ENCODE measurements around the gene ATP9B. TPM values are rescaled to one million over a fixed set of nuclear protein-coding genes. Genes with fewer than 3 reads are reported as not detected.

The ATP9B gene
- total and polyA plus RNA-seq, 2 donors: 14.9 to 19.3 TPM

DNA sequence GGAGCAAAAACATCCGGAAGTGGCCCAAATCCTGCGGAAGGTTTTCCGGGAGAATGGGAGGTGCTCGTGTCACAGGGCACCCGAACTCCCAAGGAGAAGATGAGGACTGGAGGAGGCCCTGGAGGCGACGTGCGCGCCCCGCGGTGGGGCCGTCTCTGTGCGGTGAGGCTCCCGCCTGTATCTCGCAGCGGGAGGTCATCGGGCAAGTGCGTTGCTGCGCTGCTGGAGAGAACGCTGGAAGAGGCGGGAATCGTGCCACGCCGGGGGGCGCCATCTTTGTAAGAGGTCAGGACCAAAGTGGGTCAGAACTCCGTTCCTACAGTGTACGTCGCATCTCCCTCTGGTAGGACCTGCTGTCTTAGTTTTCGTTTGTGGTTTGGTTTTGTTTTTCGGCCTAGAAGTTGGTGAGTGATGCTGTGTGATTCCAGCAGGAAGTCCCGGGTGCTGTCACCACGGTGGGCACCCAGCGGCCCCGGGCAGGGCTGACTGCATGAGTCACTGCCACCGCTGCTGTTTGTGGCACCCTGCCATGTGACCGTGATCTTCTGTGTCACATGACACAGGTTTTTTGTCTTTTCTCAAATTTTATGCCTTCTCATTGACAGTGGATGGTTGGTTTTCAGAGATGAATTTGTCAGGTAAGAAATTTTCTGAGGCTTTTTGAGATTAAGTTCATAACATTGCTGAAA is 21.5 kb upstream of the ATP9B start:
- DNase-seq (ENCODE audit: low read depth in 6 of 9, low spot score in 9 of 9): no peak

DNA sequence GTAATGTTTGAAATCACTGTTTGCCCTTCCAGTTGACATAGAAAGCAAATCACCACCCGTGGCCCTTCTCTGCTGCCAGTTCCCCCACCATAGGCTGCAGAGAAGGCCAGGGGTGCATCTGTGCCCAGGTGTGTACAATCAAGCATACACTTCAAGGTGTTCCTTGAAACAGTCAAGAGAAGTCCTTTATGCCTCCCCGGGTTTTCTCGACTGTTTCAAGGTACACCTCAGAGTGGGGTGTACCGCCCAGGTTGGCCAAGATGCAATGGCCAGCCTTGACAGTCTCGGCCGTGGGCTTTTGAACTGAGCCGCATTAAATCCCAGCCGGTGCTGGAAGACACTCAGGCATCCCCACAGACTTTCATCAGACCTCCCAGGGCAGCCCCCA is 21.0 kb upstream of the ATP9B start:
- no peaks in the 10 kb centered on the region for H3K27me3 ChIP-seq (ENCODE audit: control insufficient read depth in 2 of 2, insufficient read depth in 1 of 2, low read length in 1 of 2)
- DNase-seq (ENCODE audit: low read depth in 6 of 9, low spot score in 9 of 9): no peak
- no peak overlapping the region for H3K27ac ChIP-seq (ENCODE audit: low read depth in 1 of 2, low read length in 1 of 2)
- 95% methylated on average over 8 of the region's 8 CpGs for WGBS
- no peak overlapping the region for H3K4me3 ChIP-seq (ENCODE audit: low read length in 2 of 2)
- no peaks in the 10 kb centered on the region for H3K36me3 ChIP-seq (ENCODE audit: control insufficient read depth in 2 of 2, insufficient read depth in 2 of 2, low read length in 1 of 2)
- no peaks in the 10 kb centered on the region for H3K9me3 ChIP-seq (ENCODE audit: control insufficient read depth in 2 of 2, insufficient read depth in 1 of 2, low read length in 1 of 2)
- no peaks in the 10 kb centered on the region for H3K4me1 ChIP-seq (ENCODE audit: control insufficient read depth in 2 of 2, insufficient read depth in 2 of 2, low read length in 2 of 2)

More for the DNA sequence above, 21.5 kb upstream of the ATP9B start:
- Histone ChIP-seq H3K27me3 (ENCODE audit: control insufficient read depth in 2 of 2, insufficient read depth in 1 of 2, low read length in 1 of 2) (no peaks in the 10 kb centered on the region), H3K9me3 (ENCODE audit: control insufficient read depth in 2 of 2, insufficient read depth in 1 of 2, low read length in 1 of 2) (no peaks in the 10 kb centered on the region), H3K27ac (ENCODE audit: low read depth in 1 of 2, low read length in 1 of 2) (no peak overlapping the region), H3K36me3 (ENCODE audit: control insufficient read depth in 2 of 2, insufficient read depth in 2 of 2, low read length in 1 of 2) (no peaks in the 10 kb centered on the region), H3K4me3 (ENCODE audit: low read length in 2 of 2) (no peak overlapping the region), H3K4me1 (ENCODE audit: control insufficient read depth in 2 of 2, insufficient read depth in 2 of 2, low read length in 2 of 2) (no peaks in the 10 kb centered on the region)
- WGBS: 93% methylated on average over 36 of the region's 36 CpGs

DNA sequence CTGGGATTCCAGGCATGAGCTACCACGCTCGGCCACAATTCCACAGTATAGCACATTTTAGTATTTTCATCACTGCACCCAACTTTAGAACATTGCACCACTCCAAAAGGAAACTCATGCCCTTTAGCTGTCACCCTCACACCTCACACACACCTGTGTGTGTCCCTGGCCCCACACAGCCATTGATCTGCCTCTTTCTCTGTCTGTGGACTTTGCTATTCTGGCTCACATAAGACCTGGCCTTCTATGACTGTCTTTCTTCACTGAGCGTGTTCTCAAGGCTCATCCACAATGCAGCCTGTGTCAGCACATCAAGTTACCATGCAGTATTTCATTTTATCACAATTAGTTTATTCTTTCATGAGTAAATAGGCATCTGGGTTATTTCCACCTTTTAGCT is 19.7 kb upstream of the ATP9B start:
- no peak overlapping the region for H3K27ac ChIP-seq (ENCODE audit: low read depth in 1 of 2, low read length in 1 of 2)
- 94% methylated on average over 3 of the region's 3 CpGs for WGBS
- H3K9me3 ChIP-seq (ENCODE audit: control insufficient read depth in 2 of 2, insufficient read depth in 1 of 2, low read length in 1 of 2): no peaks in the 10 kb centered on the region
- DNase-seq (ENCODE audit: low read depth in 6 of 9, low spot score in 9 of 9): no peak
- H3K27me3 ChIP-seq (ENCODE audit: control insufficient read depth in 2 of 2, insufficient read depth in 1 of 2, low read length in 1 of 2): no peaks in the 10 kb centered on the region
- H3K36me3 ChIP-seq (ENCODE audit: control insufficient read depth in 2 of 2, insufficient read depth in 2 of 2, low read length in 1 of 2): no peaks in the 10 kb centered on the region
- no peak overlapping the region for H3K4me3 ChIP-seq (ENCODE audit: low read length in 2 of 2)
- H3K4me1 ChIP-seq (ENCODE audit: control insufficient read depth in 2 of 2, insufficient read depth in 2 of 2, low read length in 2 of 2): no peaks in the 10 kb centered on the region

DNA sequence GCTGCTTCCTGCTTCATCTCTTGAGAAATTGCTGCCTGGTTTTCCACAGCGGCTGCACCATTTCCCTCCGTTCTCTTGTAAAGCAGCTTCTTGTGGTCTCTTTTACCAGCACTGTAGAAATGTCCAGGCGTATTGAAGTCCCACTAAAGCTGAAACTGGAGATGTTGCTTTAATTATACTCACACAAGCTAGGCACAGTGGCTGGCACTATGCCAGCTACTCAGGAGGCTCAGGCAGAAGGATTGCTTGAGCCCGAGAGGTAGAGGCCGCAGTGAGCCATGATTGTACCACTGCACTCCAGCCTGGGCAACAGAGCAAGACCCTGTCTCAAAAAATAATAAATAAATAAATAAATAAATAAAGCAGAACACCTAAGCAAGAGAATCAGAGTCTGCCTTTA is 19.2 kb upstream of the ATP9B start:
- no peak for DNase-seq (ENCODE audit: low read depth in 6 of 9, low spot score in 9 of 9)
- 94% methylated on average over 5 of the region's 5 CpGs for WGBS
- Histone ChIP-seq H3K27me3 (ENCODE audit: control insufficient read depth in 2 of 2, insufficient read depth in 1 of 2, low read length in 1 of 2) (peaks cover 0 to under 1% of the 10 kb centered on the region in 2 donors), H3K27ac (ENCODE audit: low read depth in 1 of 2, low read length in 1 of 2) (no peak overlapping the region), H3K4me3 (ENCODE audit: low read length in 2 of 2) (no peak overlapping the region), H3K4me1 (ENCODE audit: control insufficient read depth in 2 of 2, insufficient read depth in 2 of 2, low read length in 2 of 2) (no peaks in the 10 kb centered on the region), H3K9me3 (ENCODE audit: control insufficient read depth in 2 of 2, insufficient read depth in 1 of 2, low read length in 1 of 2) (no peaks in the 10 kb centered on the region), H3K36me3 (ENCODE audit: control insufficient read depth in 2 of 2, insufficient read depth in 2 of 2, low read length in 1 of 2) (no peaks in the 10 kb centered on the region)

DNA sequence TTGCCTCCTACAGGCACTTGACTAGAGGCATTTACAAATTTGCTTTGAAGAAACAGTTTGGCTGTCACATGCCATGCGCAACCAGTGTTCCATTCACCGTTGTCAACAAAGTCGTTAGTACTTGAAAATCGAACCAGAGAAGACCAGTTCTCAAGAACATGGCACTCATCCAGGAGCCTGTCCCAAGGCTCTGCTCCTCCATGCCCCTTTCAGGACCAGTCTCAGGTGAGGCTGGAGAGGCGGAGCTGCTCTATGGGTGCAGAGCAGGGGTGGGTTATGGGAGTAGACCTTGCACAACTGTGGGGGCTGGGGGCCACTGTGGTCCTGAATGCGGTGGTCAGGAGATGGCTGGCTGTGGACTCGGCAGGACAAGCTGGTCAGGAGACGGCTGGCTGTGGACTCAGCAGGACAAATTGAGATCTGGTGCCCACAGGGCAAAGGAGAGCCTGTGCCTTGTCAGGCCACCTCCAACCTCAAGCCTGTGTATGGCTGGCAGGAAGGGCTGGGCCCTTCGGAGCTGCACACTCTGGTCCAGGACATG is 12.3 kb upstream of the ATP9B start:
- WGBS: 96% methylated on average over 9 of the region's 9 CpGs
- Histone ChIP-seq H3K4me1 (ENCODE audit: control insufficient read depth in 2 of 2, insufficient read depth in 2 of 2, low read length in 2 of 2) (no peaks in the 10 kb centered on the region), H3K27me3 (ENCODE audit: control insufficient read depth in 2 of 2, insufficient read depth in 1 of 2, low read length in 1 of 2) (peaks cover 2 to 3% of the 10 kb centered on the region in 2 donors), H3K9me3 (ENCODE audit: control insufficient read depth in 2 of 2, insufficient read depth in 1 of 2, low read length in 1 of 2) (no peaks in the 10 kb centered on the region), H3K27ac (ENCODE audit: low read depth in 1 of 2, low read length in 1 of 2) (no peak overlapping the region), H3K36me3 (ENCODE audit: control insufficient read depth in 2 of 2, insufficient read depth in 2 of 2, low read length in 1 of 2) (no peaks in the 10 kb centered on the region), H3K4me3 (ENCODE audit: low read length in 2 of 2) (no peak overlapping the region)
- no peak for DNase-seq (ENCODE audit: low read depth in 6 of 9, low spot score in 9 of 9)

DNA sequence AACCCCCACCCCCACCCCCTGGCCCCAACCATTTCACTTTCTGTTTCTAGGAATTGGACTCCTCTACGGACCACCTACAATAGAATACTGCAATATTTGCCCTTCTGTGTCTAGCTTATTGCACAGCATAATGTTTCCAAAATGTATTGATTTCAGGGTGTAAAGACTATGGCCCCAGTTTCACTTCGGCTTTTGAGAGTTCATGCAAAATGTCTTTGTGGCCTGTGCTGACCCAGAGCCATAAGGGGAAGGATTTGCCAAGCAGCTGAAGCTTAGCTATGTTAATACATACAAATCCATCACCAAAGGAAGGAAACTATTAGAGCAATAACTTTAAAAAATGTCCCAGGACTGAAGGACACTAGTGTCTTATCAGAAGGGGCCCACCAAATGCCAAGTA is 11.2 kb upstream of the ATP9B start:
- H3K9me3 ChIP-seq (ENCODE audit: control insufficient read depth in 2 of 2, insufficient read depth in 1 of 2, low read length in 1 of 2): no peaks in the 10 kb centered on the region
- H3K27ac ChIP-seq (ENCODE audit: low read depth in 1 of 2, low read length in 1 of 2): no peak overlapping the region
- H3K36me3 ChIP-seq (ENCODE audit: control insufficient read depth in 2 of 2, insufficient read depth in 2 of 2, low read length in 1 of 2): no peaks in the 10 kb centered on the region
- 70% methylated on average over 2 of the region's 2 CpGs for WGBS
- no peak overlapping the region for H3K4me3 ChIP-seq (ENCODE audit: low read length in 2 of 2)
- H3K27me3 ChIP-seq (ENCODE audit: control insufficient read depth in 2 of 2, insufficient read depth in 1 of 2, low read length in 1 of 2): peaks cover 2 to 3% of the 10 kb centered on the region in 2 donors
- no peaks in the 10 kb centered on the region for H3K4me1 ChIP-seq (ENCODE audit: control insufficient read depth in 2 of 2, insufficient read depth in 2 of 2, low read length in 2 of 2)
- no peak for DNase-seq (ENCODE audit: low read depth in 6 of 9, low spot score in 9 of 9)

DNA sequence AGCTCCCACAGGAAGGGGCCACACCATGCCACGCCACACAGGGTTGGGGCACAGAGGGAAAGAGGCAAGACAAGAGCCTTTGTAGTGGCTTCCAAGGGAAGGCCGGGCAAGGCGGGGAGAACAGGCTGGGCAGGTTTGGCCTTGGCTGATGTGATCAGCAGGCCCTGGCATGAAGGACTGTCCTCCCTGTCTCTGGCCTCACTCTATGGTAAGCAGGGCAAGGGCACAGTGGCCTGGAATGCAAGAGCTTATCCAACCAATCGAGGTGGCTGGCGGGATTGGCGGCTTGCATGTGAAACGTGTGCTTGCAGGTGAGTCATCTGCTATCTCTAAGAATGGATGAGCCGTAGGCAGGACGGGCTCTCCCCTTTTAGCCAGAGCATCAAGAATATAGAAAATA is 6.4 kb upstream of the ATP9B start:
- no peak overlapping the region for H3K27ac ChIP-seq (ENCODE audit: low read depth in 1 of 2, low read length in 1 of 2)
- WGBS: 97% methylated on average over 9 of the region's 9 CpGs
- no peak for DNase-seq (ENCODE audit: low read depth in 6 of 9, low spot score in 9 of 9)
- H3K36me3 ChIP-seq (ENCODE audit: control insufficient read depth in 2 of 2, insufficient read depth in 2 of 2, low read length in 1 of 2): peaks cover 0 to 5% of the 10 kb centered on the region in 2 donors
- no peaks in the 10 kb centered on the region for H3K27me3 ChIP-seq (ENCODE audit: control insufficient read depth in 2 of 2, insufficient read depth in 1 of 2, low read length in 1 of 2)
- H3K4me3 ChIP-seq (ENCODE audit: low read length in 2 of 2): no peak overlapping the region
- H3K4me1 ChIP-seq (ENCODE audit: control insufficient read depth in 2 of 2, insufficient read depth in 2 of 2, low read length in 2 of 2): no peaks in the 10 kb centered on the region
- no peaks in the 10 kb centered on the region for H3K9me3 ChIP-seq (ENCODE audit: control insufficient read depth in 2 of 2, insufficient read depth in 1 of 2, low read length in 1 of 2)

DNA sequence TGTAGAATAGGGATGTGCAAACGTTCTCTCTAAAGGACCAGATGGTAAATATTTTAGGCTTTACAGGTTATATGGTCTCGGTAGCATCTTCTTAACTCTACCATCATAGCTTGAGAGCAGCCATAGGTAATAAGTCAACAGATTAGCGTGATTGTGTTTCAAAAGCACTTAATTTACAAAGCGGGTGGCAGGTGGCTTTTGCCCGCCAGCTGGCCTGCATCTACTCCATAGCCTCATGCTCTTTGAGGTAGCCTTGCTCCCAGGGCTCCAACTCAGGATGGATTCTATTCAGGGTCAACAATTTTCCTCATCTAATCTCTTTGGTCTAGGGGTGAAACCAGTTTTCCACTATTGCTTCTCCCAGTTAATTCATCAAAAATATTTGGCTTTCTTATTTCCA is 5.0 kb upstream of the ATP9B start:
- Histone ChIP-seq H3K9me3 (ENCODE audit: control insufficient read depth in 2 of 2, insufficient read depth in 1 of 2, low read length in 1 of 2) (no peaks in the 10 kb centered on the region), H3K27me3 (ENCODE audit: control insufficient read depth in 2 of 2, insufficient read depth in 1 of 2, low read length in 1 of 2) (no peaks in the 10 kb centered on the region), H3K36me3 (ENCODE audit: control insufficient read depth in 2 of 2, insufficient read depth in 2 of 2, low read length in 1 of 2) (peaks cover 0 to 5% of the 10 kb centered on the region in 2 donors), H3K27ac (ENCODE audit: low read depth in 1 of 2, low read length in 1 of 2) (no peak overlapping the region), H3K4me1 (ENCODE audit: control insufficient read depth in 2 of 2, insufficient read depth in 2 of 2, low read length in 2 of 2) (peaks cover 0 to 5% of the 10 kb centered on the region in 2 donors), H3K4me3 (ENCODE audit: low read length in 2 of 2) (no peak overlapping the region)
- 88% methylated on average over 5 of the region's 5 CpGs for WGBS
- DNase-seq (ENCODE audit: low read depth in 6 of 9, low spot score in 9 of 9): no peak

DNA sequence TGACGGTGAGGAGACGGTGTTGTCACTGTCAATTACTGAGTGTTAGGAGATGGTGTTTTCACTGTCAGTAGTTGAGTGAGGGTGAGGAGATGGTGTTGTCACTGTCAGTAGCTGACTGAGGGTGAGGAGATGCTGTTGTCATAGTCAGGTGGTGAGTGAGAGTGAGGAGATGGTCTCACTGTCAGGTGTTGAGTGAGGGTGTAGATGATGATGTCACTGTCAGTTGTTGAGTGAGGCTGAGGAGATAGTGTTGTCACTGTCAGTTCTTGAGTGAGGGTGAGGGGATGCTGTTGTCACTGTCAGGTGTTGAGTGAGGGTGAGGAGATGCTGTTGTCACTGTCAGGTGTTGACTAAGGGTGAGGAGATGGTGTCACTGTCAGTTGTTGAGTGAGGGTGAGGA is 3.4 kb upstream of the ATP9B start:
- no peaks in the 10 kb centered on the region for H3K9me3 ChIP-seq (ENCODE audit: control insufficient read depth in 2 of 2, insufficient read depth in 1 of 2, low read length in 1 of 2)
- no peak overlapping the region for H3K4me3 ChIP-seq (ENCODE audit: low read length in 2 of 2)
- H3K4me1 ChIP-seq (ENCODE audit: control insufficient read depth in 2 of 2, insufficient read depth in 2 of 2, low read length in 2 of 2): peaks cover 2 to 5% of the 10 kb centered on the region in 2 donors
- H3K27me3 ChIP-seq (ENCODE audit: control insufficient read depth in 2 of 2, insufficient read depth in 1 of 2, low read length in 1 of 2): no peaks in the 10 kb centered on the region
- WGBS: 97% methylated on average over 2 of the region's 2 CpGs
- H3K27ac ChIP-seq (ENCODE audit: low read depth in 1 of 2, low read length in 1 of 2): no peak overlapping the region
- DNase-seq (ENCODE audit: low read depth in 6 of 9, low spot score in 9 of 9): no peak
- H3K36me3 ChIP-seq (ENCODE audit: control insufficient read depth in 2 of 2, insufficient read depth in 2 of 2, low read length in 1 of 2): peaks cover 0 to 5% of the 10 kb centered on the region in 2 donors
